ENCODE data around the gene KYAT1. TPM values are rescaled to one million over a fixed set of nuclear protein-coding genes. Genes with fewer than 3 reads are reported as not detected.

The KYAT1 gene
- total RNA-seq, 4 donors from 2014 or later, result 4.0 to 9.4 (median 5.7) TPM

- TF ChIP-seq, protein P1, sequence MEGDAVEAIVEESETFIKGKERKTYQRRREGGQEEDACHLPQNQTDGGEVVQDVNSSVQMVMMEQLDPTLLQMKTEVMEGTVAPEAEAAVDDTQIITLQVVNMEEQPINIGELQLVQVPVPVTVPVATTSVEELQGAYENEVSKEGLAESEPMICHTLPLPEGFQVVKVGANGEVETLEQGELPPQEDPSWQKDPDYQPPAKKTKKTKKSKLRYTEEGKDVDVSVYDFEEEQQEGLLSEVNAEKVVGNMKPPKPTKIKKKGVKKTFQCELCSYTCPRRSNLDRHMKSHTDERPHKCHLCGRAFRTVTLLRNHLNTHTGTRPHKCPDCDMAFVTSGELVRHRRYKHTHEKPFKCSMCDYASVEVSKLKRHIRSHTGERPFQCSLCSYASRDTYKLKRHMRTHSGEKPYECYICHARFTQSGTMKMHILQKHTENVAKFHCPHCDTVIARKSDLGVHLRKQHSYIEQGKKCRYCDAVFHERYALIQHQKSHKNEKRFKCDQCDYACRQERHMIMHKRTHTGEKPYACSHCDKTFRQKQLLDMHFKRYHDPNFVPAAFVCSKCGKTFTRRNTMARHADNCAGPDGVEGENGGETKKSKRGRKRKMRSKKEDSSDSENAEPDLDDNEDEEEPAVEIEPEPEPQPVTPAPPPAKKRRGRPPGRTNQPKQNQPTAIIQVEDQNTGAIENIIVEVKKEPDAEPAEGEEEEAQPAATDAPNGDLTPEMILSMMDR (IDR thresholded peaks at IDR 0.05), result no peak
- no peak for TF ChIP-seq POLR2A (IDR thresholded peaks at IDR 0.05)
- H3K27ac ChIP-seq, result no peak overlapping the region
- peaks cover 0 to 60% (median 0%) of the 10 kb centered on the region in 3 donors for H3K36me3 ChIP-seq
- intact Hi-C loops (cut with DNase I), result no loop called here
- no peak for DNase-seq
- peaks cover 8 to 25% (median 9%) of the 10 kb centered on the region in 3 donors for H3K4me1 ChIP-seq
- WGBS, 2 donors, result 83 to 91% methylated on average over 12 of the region's 12 CpGs
- no peak overlapping the region for H3K4me3 ChIP-seq
- no peaks in the 10 kb centered on the region for H3K9me3 ChIP-seq
- H3K27me3 ChIP-seq, result no peaks in the 10 kb centered on the region
These were observed 39.9 kb downstream of the KYAT1 start for GRCh38 chr9:128841694-128842492.

DNA sequence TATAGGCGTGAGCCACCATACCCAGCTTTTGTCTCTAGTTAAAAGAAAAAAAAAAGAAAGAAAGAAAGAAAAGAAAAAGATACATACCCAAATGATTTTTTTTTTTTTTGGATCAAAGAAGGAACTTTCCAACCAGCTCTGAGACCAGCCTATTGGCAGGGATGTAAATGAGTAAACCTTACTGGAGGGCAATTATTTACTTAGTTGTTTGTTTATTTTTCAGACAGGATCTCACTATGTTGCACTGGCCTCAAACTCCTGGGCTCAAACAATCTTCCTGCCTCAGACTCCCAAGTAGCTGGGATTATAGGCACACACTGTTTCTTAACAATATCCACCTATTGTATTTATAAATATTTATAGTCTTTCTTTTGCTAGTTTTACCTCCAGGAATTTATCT lies 41.2 kb downstream of the KYAT1 start:
- 88 to 100% methylated on average over 1 of the region's 1 CpG for WGBS, 2 donors
- intact Hi-C loops (cut with DNase I), result no loop called here
- no peak for TF ChIP-seq POLR2A (IDR thresholded peaks at IDR 0.05)
- TF ChIP-seq, protein P1 (IDR thresholded peaks at IDR 0.05), result no peak

GRCh38 chr9:128838338-128838737 lies 43.4 kb downstream of the KYAT1 start:
- DNase-seq, result no peak
- Histone ChIP-seq H3K36me3 (peaks cover 0 to 89% (median 0%) of the 10 kb centered on the region in 3 donors), H3K27me3 (no peaks in the 10 kb centered on the region), H3K4me1 (no peaks in the 10 kb centered on the region), H3K4me3 (no peak overlapping the region), H3K9me3 (no peaks in the 10 kb centered on the region), H3K27ac (no peak overlapping the region)
- intact Hi-C loops (cut with DNase I), result no loop called here
- no peak for TF ChIP-seq POLR2A (IDR thresholded peaks at IDR 0.05)
- TF ChIP-seq, protein P1 (IDR thresholded peaks at IDR 0.05), result no peak
- WGBS, 2 donors, result 80 to 82% methylated on average over 3 of the region's 3 CpGs

More for the DNA sequence above, 41.2 kb downstream of the KYAT1 start:
- no peak overlapping the region for H3K4me3 ChIP-seq
- H3K4me1 ChIP-seq, result peaks cover 3 to 11% (median 4%) of the 10 kb centered on the region in 3 donors
- H3K36me3 ChIP-seq, result peaks cover 0 to 74% (median 0%) of the 10 kb centered on the region in 3 donors
- H3K27ac ChIP-seq, result no peak overlapping the region
- no peaks in the 10 kb centered on the region for H3K27me3 ChIP-seq
- H3K9me3 ChIP-seq, result no peaks in the 10 kb centered on the region
- DNase-seq, result no peak

GRCh38 chr9:128836509-128837145 lies 45.1 kb downstream of the KYAT1 start:
- no peak overlapping the region for H3K27ac ChIP-seq
- DNase-seq, result no peak
- WGBS, 2 donors, result 73 to 100% methylated on average over 3 to 8 of the region's 14 CpGs
- H3K27me3 ChIP-seq, result no peaks in the 10 kb centered on the region
- no peaks in the 10 kb centered on the region for H3K9me3 ChIP-seq
- peaks cover 0 to 82% (median 0%) of the 10 kb centered on the region in 3 donors for H3K36me3 ChIP-seq
- TF ChIP-seq POLR2A (IDR thresholded peaks at IDR 0.05), result no peak
- TF ChIP-seq, protein P1 (IDR thresholded peaks at IDR 0.05), result no peak
- intact Hi-C loops (cut with DNase I), result no loop called here
- H3K4me3 ChIP-seq, result no peak overlapping the region
- H3K4me1 ChIP-seq, result no peaks in the 10 kb centered on the region
